MM.1S (cell line): ENCODE measurements around the gene SORT1.

Experiments used
- DNase-seq: peaks from one replicate; pipeline ENCODE4 v3.0.0-alpha.2; 2015
- H2AFZ ChIP-seq: fragments of 300-600 bp; sonication (generic); 2 replicates; pipeline ENCODE4 v1.6.0; 2016; ENCODE audit warnings: antibody characterized with exemption, low read length
- H3F3A ChIP-seq: fragments of 300-600 bp; sonication (generic); 2 replicates; pipeline ENCODE4 v1.6.1; 2016; ENCODE audit warnings: mild to moderate bottlenecking, antibody characterized with exemption, low read length, moderate library complexity, mixed read lengths; ENCODE audit not compliant: insufficient read depth
- H3K27ac ChIP-seq: fragments of 300-600 bp; sonication (generic); 2 replicates; pipeline ENCODE4 v1.5.1; 2016; ENCODE audit warnings: mild to moderate bottlenecking, low read length
- H3K27me3 ChIP-seq: fragments of 300-600 bp; sonication (generic); replicated peaks from 2 replicates; pipeline ENCODE4 v1.6.0; 2016; ENCODE audit warnings: low read length; ENCODE audit not compliant: insufficient read depth
- H3K36me3 ChIP-seq: fragments of 300-600 bp; sonication (generic); replicated peaks from 2 replicates; pipeline ENCODE4 v1.6.1; 2016; ENCODE audit warnings: mild to moderate bottlenecking, low read length, mixed read lengths; ENCODE audit not compliant: insufficient read depth
- H3K4me1 ChIP-seq: fragments of 300-600 bp; sonication (generic); 2 replicates; pipeline ENCODE4 v1.6.1; 2016; ENCODE audit warnings: low read length, mixed read lengths
- H3K4me2 ChIP-seq: fragments of 300-600 bp; sonication (generic); 2 replicates; pipeline ENCODE4 v1.6.0; 2016; ENCODE audit warnings: low read depth, low read length
- H3K4me3 ChIP-seq: fragments of 300-600 bp; sonication (generic); 2 replicates; pipeline ENCODE4 v1.5.1; 2016; ENCODE audit warnings: low read length, mixed read lengths
- H3K79me2 ChIP-seq: fragments of 300-600 bp; sonication (generic); 2 replicates; pipeline ENCODE4 v1.6.1; 2016; ENCODE audit warnings: mixed run types, low read length, mixed read lengths
- H3K9ac ChIP-seq: fragments of 300-600 bp; sonication (generic); 2 replicates; pipeline ENCODE4 v1.6.1; 2016; ENCODE audit warnings: low read length, mixed read lengths
- H3K9me2 ChIP-seq: fragments of 300-600 bp; sonication (generic); replicated peaks from 2 replicates; pipeline ENCODE4 v1.6.1; 2016; ENCODE audit warnings: mild to moderate bottlenecking, low read length, mixed read lengths; ENCODE audit not compliant: insufficient read depth
- H3K9me3 ChIP-seq: fragments of 300-600 bp; sonication (generic); replicated peaks from 2 replicates; pipeline ENCODE4 v1.6.1; 2016; ENCODE audit warnings: mild to moderate bottlenecking, low read length, mixed read lengths; ENCODE audit not compliant: insufficient read depth
- H4K20me1 ChIP-seq: fragments of 300-600 bp; sonication (generic); 2 replicates; pipeline ENCODE4 v1.6.1; 2016; ENCODE audit warnings: mild to moderate bottlenecking, low read length, moderate library complexity, mixed read lengths; ENCODE audit not compliant: insufficient read depth
- CTCF ChIP-seq: fragments of 300-600 bp; sonication (generic); IDR thresholded peaks from 2 replicates; pipeline ENCODE4 v1.5.1; 2016; ENCODE audit warnings: antibody characterized with exemption, low read length, mixed read lengths
- EZH2 ChIP-seq: fragments of 300-600 bp; sonication (generic); optimal IDR thresholded peaks from 2 replicates; pipeline ENCODE3; 2017; ENCODE audit warnings: low read depth, mild to moderate bottlenecking, antibody characterized with exemption, low read length, mixed read lengths
- EZH2phosphoT487 ChIP-seq: fragments of 300-600 bp; sonication (generic); IDR thresholded peaks from 2 replicates; pipeline ENCODE4 v1.6.1; 2018; ENCODE audit warnings: antibody characterized with exemption, low read length

SORT1 gene

GRCh38 chr1:109347511-109347910 is 50.2 kb downstream of the SORT1 start:
- Histone ChIP-seq H3K9ac (no peak overlapping the region), H3K79me2 (no peaks in the 10 kb centered on the region), H3K4me2 (no peak overlapping the region), H4K20me1 (no peaks in the 10 kb centered on the region), H3K9me2 (no peaks in the 10 kb centered on the region), H3K36me3 (no peaks in the 10 kb centered on the region), H2AFZ (no peak overlapping the region), H3K4me3 (no peak overlapping the region), H3K4me1 (no peaks in the 10 kb centered on the region), H3K9me3 (no peaks in the 10 kb centered on the region), H3K27ac (no peak overlapping the region), H3K27me3 (no peaks in the 10 kb centered on the region), H3F3A (no peaks in the 10 kb centered on the region)
- DNase-seq, result no peak
- TF ChIP-seq EZH2phosphoT487 (no peak), EZH2 (no peak), CTCF (no peak)

GRCh38 chr1:109341944-109342930 is 55.5 kb downstream of the SORT1 start:
- Histone ChIP-seq H3K79me2 (no peaks in the 10 kb centered on the region), H3K36me3 (no peaks in the 10 kb centered on the region)

GRCh38 chr1:109338608-109339007 is 59.1 kb downstream of the SORT1 start:
- no peak overlapping the region for H3K4me2 ChIP-seq
- H3K27me3 ChIP-seq, result no peaks in the 10 kb centered on the region
- H3K36me3 ChIP-seq, result no peaks in the 10 kb centered on the region
- no peaks in the 10 kb centered on the region for H4K20me1 ChIP-seq
- H3K27ac ChIP-seq, result no peak overlapping the region
- no peak overlapping the region for H2AFZ ChIP-seq
- H3K9me3 ChIP-seq, result no peaks in the 10 kb centered on the region
- H3K4me3 ChIP-seq, result no peak overlapping the region
- H3K9me2 ChIP-seq, result no peaks in the 10 kb centered on the region
- no peak for DNase-seq
- no peaks in the 10 kb centered on the region for H3F3A ChIP-seq
- H3K9ac ChIP-seq, result no peak overlapping the region
- H3K4me1 ChIP-seq, result no peaks in the 10 kb centered on the region
- TF ChIP-seq CTCF (no peak), EZH2phosphoT487 (no peak), EZH2 (no peak)
- no peaks in the 10 kb centered on the region for H3K79me2 ChIP-seq

More at GRCh38 chr1:109341944-109342930, 55.5 kb downstream of the SORT1 start:
- Histone ChIP-seq H3K27ac (no peak overlapping the region), H4K20me1 (no peaks in the 10 kb centered on the region), H3K4me2 (no peak overlapping the region), H3F3A (no peaks in the 10 kb centered on the region), H3K27me3 (no peaks in the 10 kb centered on the region), H2AFZ (no peak overlapping the region), H3K4me3 (no peak overlapping the region), H3K9ac (no peak overlapping the region), H3K9me2 (no peaks in the 10 kb centered on the region), H3K4me1 (no peaks in the 10 kb centered on the region), H3K9me3 (no peaks in the 10 kb centered on the region)
- TF ChIP-seq CTCF (no peak), EZH2phosphoT487 (no peak), EZH2 (no peak)
- no peak for DNase-seq
